GM20000 (cell line): ENCODE measurements around the gene KLHL30.
A peak's percentile ranks its signal among the peaks of the same experiment; 100 is the strongest.
"Not testable (repeated sequence)": the region's sequence is repeated elsewhere in the genome, so short reads cannot be mapped to it uniquely, and the experiment has no call there.

ENCODE experiments used
- DNase-seq: peaks from one replicate; pipeline ENCODE4 v3.0.0; 2012; ENCODE audit warnings: low spot score
- TF ChIP-seq, protein P1 (sequence below): IDR thresholded peaks from 2 replicates; pipeline ENCODE4 v1.5.1; 2012; ENCODE audit warnings: mild to moderate bottlenecking, control low read depth; ENCODE audit errors: extremely low read depth, missing control alignments

The KLHL30 gene

GRCh38 chr2:238167761-238168160, 29.3 kb downstream of the KLHL30 start:
- TF ChIP-seq, protein P1, sequence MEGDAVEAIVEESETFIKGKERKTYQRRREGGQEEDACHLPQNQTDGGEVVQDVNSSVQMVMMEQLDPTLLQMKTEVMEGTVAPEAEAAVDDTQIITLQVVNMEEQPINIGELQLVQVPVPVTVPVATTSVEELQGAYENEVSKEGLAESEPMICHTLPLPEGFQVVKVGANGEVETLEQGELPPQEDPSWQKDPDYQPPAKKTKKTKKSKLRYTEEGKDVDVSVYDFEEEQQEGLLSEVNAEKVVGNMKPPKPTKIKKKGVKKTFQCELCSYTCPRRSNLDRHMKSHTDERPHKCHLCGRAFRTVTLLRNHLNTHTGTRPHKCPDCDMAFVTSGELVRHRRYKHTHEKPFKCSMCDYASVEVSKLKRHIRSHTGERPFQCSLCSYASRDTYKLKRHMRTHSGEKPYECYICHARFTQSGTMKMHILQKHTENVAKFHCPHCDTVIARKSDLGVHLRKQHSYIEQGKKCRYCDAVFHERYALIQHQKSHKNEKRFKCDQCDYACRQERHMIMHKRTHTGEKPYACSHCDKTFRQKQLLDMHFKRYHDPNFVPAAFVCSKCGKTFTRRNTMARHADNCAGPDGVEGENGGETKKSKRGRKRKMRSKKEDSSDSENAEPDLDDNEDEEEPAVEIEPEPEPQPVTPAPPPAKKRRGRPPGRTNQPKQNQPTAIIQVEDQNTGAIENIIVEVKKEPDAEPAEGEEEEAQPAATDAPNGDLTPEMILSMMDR = no peak
- DNase-seq = peak; percentile 29

DNA sequence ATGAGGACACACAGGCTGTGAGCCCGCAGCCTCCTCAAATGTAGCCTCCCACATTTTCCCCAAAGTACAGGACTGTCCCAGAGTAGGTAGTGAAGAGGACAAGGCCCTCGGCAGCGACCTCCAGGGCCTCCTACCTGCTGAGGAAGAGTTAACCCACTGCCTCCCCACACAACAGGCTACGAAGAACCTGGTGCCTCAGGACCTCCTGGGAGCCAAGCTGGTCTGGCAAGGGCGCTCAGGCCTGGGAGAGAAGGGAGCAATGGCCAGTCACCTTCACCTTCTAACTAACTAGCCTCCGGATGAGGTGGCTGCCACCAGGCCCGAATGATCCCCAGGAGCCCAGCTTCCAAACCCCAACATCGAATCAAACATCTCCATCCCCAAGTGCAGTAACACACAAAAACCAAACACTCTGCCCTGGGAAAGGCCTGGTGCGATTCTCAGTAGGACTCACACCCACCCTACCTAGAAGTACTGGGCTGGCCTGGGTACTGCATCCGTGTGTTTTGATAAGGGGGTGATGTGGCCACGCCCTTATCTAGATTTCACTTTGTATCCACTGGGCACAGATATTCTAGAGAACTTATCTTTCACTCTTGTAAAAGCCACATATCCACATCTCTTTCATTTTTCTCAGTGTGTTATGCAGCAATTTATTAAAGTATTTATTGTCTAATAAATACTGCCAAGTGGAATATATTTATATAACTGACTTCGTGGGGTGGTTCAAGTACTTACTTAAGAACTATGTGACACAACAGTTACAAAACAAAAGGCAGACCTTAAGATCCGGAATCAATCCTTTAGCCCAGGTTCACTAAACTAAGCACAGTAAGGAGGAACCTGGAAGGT, 30.0 kb downstream of the KLHL30 start:
- TF ChIP-seq, protein P1 = no peak
- peak; percentile 19 for DNase-seq

DNA sequence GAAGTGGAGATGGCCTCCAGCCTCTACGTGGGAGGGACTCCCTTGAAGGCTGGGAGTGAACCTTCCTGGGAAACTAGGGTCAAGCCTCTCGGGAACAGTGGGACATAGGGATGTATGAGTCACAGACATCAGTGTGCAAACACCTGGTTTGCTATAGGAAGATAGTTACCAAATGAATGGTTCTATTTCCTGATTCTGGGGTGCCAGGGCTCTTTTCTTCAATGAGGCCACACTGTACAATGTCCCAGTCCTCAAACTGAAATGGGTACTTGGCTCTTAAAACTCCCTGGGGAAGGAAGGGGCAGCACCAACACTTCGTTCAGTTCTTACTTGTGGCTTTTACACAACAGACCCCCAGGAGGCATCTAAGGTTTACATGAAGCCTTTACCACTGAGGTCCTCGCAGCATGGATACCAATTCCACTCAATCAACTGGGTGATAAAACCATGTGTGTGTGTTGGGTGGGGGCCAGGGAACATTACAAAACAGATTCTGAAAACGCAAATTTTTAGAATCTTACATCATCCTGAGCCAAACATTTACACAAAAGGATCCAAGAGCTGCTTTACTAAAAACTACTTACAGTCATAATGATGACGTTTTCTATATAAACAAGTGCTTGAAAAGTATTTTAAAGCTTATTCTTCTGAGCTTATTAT, 30.7 kb downstream of the KLHL30 start:
- DNase-seq = peak; percentile 18
- TF ChIP-seq, protein P1 = no peak

DNA sequence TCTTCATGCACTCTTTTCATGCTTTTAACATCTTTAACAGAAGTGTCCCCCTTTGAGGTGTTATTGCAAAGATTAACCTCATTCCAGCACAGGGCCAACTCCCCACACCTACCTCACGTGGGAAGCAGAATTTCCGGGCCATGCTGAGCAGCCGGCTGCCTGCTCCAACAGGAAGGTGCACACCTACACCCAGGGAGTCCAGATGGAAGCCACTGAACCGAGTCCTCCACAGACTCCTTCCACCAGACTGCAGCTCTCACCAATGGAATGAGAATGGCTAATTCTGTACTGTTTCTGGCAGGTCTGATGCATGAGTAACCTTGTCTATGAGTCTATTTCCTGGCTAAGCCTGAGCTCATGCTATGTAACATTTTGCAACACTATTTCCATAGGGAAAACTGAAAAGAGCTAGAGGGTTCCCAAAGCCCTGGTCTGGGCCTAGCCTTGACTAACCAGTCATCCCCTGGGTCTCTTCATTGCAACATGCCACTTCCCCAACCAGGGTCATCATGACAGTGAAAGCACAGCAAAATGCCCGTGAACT, 31.3 kb downstream of the KLHL30 start:
- no peak for DNase-seq
- TF ChIP-seq, protein P1 = no peak

- TF ChIP-seq, protein P1 = no peak
- peak; percentile 12 for DNase-seq
These were observed 32.1 kb downstream of the KLHL30 start for GRCh38 chr2:238170386-238171071.

- DNase-seq = not testable (repeated sequence)
These were observed 32.6 kb downstream of the KLHL30 start for GRCh38 chr2:238171072-238171431.

DNA sequence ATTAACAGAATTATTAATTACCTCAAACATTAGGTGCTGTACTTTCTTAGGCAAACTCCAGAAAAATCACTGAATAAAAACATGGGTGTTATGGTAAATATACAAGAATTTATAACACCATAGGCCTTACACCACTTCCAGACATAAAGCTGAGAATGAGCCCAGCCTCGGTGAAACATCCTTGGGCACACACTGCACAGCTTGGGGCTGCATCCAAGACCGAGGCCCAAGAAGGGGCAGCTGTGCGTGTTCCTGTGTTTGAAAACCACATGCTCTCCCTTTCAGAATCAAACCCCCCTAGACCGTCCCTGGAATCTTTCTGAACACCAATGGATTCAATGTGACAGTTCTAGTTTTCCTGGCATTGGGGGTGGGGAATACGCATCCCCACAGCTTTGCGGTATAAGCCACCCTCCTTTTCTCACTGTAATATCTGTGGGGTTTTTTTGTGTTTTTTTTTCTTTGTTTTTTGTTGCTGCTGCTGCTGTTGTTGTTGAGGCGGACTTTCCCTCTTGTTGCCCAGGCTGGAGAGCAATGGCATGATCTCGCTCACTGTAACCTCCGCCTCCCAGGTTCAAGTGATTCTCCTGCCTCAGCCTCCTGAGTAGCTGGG, 33.2 kb downstream of the KLHL30 start:
- TF ChIP-seq, protein P1 = no peak

More for the DNA sequence above, 33.2 kb downstream of the KLHL30 start:
- no peak for DNase-seq
